Endodermal cell (in vitro differentiated cells): ENCODE measurements around the gene C7orf25. TPM values are rescaled to one million over a fixed set of nuclear protein-coding genes. Genes with fewer than 3 reads are reported as not detected.
A peak's percentile ranks its signal among the peaks of the same experiment; 100 is the strongest.

Source experiments
- DNase-seq: peaks from one replicate; pipeline ENCODE4 v3.0.0-alpha.2; 2017
- H3K27ac ChIP-seq: 2 replicates; pipeline ENCODE4 v1.5.1; 2013; ENCODE audit warnings: mild to moderate bottlenecking, low read depth, low read length, moderate library complexity
- H3K27me3 ChIP-seq: 2 replicates; pipeline ENCODE4 v1.6.1; 2013; ENCODE audit warnings: mild to moderate bottlenecking, low read length, moderate library complexity; ENCODE audit not compliant: insufficient read depth, control insufficient read depth, poor library complexity, severe bottlenecking
- H3K36me3 ChIP-seq: 2 replicates; pipeline ENCODE4 v1.7.0; 2013; ENCODE audit warnings: mild to moderate bottlenecking, low read length, moderate library complexity; ENCODE audit not compliant: control insufficient read depth, insufficient read depth
- H3K4me1 ChIP-seq: one replicate; pipeline ENCODE4 v1.7.0; 2013; ENCODE audit warnings: low read length; ENCODE audit not compliant: control insufficient read depth, insufficient read depth
- H3K4me3 ChIP-seq: 2 replicates; pipeline ENCODE4 v1.5.1; 2013; ENCODE audit warnings: mild to moderate bottlenecking, low read length, moderate library complexity
- H3K9ac ChIP-seq: 2 replicates; pipeline ENCODE4 v1.6.1; 2013; ENCODE audit warnings: mild to moderate bottlenecking, low read length, moderate library complexity; ENCODE audit not compliant: poor library complexity, severe bottlenecking; ENCODE audit errors: extremely low read depth
- H3K9me3 ChIP-seq: 2 replicates; pipeline ENCODE4 v1.6.1; 2013; ENCODE audit warnings: mild to moderate bottlenecking, low read length, moderate library complexity; ENCODE audit not compliant: control insufficient read depth
- H3K27ac Mint-ChIP-seq: 2 replicates; pipeline ENCODE4 v1.8.0; 2020; ENCODE audit warnings: mixed read lengths
- H3K27me3 Mint-ChIP-seq: 2 replicates; pipeline ENCODE4 v1.8.0; 2021; ENCODE audit warnings: mild to moderate bottlenecking, mixed read lengths; ENCODE audit not compliant: insufficient read depth
- H3K36me3 Mint-ChIP-seq: 2 replicates; pipeline ENCODE4 v1.8.0; 2020; ENCODE audit warnings: low read depth, mixed read lengths
- H3K4me1 Mint-ChIP-seq: 2 replicates; pipeline ENCODE4 v1.8.0; 2020; ENCODE audit warnings: mixed read lengths
- H3K4me3 Mint-ChIP-seq: 2 replicates; pipeline ENCODE4 v1.8.0; 2020; ENCODE audit warnings: mild to moderate bottlenecking, moderate library complexity, mixed read lengths
- H3K9me3 Mint-ChIP-seq: 2 replicates; pipeline ENCODE4 v1.8.0; 2020; ENCODE audit warnings: mild to moderate bottlenecking, mixed read lengths
- CTCF ChIP-seq: fragments of 200-600 bp; sonication (generic); conservative IDR thresholded peaks from 2 replicates; pipeline ENCODE4 v1.5.0; 2021; ENCODE audit warnings: antibody characterized with exemption, mild to moderate bottlenecking
- WGBS, 2 experiments: methylation state at CpG; one replicate each; pipeline versions ENCODE4 v1.1.5 to v1.1.7; 2013; ENCODE audit warnings: missing lambda C conversion rate in 2 of 2, mixed read lengths in 1 of 2; ENCODE audit not compliant: insufficient coverage in 1 of 2, insufficient read length in 1 of 2; 5-methylcytosine and 5-hydroxymethylcytosine counted together
- total RNA-seq, 2 donors: library from RNA; stranded (reverse); fragmentation: NEBNext Ultra II Directional in 1 of 2; extraction: Animal tissue kit (Norgen Biotek cat#: 25700) in 1 of 2; gene quantifications; 2 replicates in 1 of 2; 3 replicates in 1 of 2; pipeline ENCODE4 v1.2.1, GENCODE V29; 2021

C7orf25 gene
- total RNA-seq, 2 donors from 2014 or later, result 3.2 to 4.8 TPM

GRCh38 chr7:42959549-42959948, 47.7 kb upstream of the C7orf25 start:
- peaks cover 73% of the 10 kb centered on the region for H3K9me3 Mint-ChIP-seq
- Histone ChIP-seq H3K4me1 (peaks cover 9% of the 10 kb centered on the region), H3K27me3 (no peaks in the 10 kb centered on the region), H3K36me3 (no peaks in the 10 kb centered on the region), H3K9ac (no peak overlapping the region), H3K9me3 (peaks cover 78% of the 10 kb centered on the region), H3K27ac (no peak overlapping the region), H3K4me3 (peak overlapping the region; percentile 72)
- no peak overlapping the region for H3K27ac Mint-ChIP-seq
- H3K4me1 Mint-ChIP-seq, result peaks cover 15% of the 10 kb centered on the region
- peaks cover 30% of the 10 kb centered on the region for H3K36me3 Mint-ChIP-seq
- DNase-seq, result no peak
- H3K4me3 Mint-ChIP-seq, result no peak overlapping the region
- H3K27me3 Mint-ChIP-seq, result no peaks in the 10 kb centered on the region
- TF ChIP-seq CTCF, result no peak
- 96% methylated on average over 2 of the region's 2 CpGs; no CpG with 5 or more reads in 1 of the 2 experiments for WGBS, 2 experiments

GRCh38 chr7:42956062-42956461, 44.2 kb upstream of the C7orf25 start:
- H3K4me3 ChIP-seq, result peak overlapping the region; percentile 70
- H3K4me1 ChIP-seq, result peaks cover 6% of the 10 kb centered on the region
- no peak for TF ChIP-seq CTCF
- H3K9ac ChIP-seq, result no peak overlapping the region
- no peak overlapping the region for H3K27ac ChIP-seq
- no peak for DNase-seq
- Mint-ChIP-seq H3K9me3 (peaks cover 57% of the 10 kb centered on the region), H3K36me3 (peaks cover 25% of the 10 kb centered on the region), H3K27me3 (no peaks in the 10 kb centered on the region), H3K27ac (no peak overlapping the region), H3K4me3 (no peak overlapping the region), H3K4me1 (peaks cover 6% of the 10 kb centered on the region)
- peaks cover 83% of the 10 kb centered on the region for H3K9me3 ChIP-seq
- H3K36me3 ChIP-seq, result no peaks in the 10 kb centered on the region
- H3K27me3 ChIP-seq, result no peaks in the 10 kb centered on the region

- no peak overlapping the region for H3K4me3 ChIP-seq
- Mint-ChIP-seq H3K27ac (no peak overlapping the region), H3K36me3 (peaks cover 16% of the 10 kb centered on the region), H3K4me3 (no peak overlapping the region), H3K27me3 (no peaks in the 10 kb centered on the region), H3K4me1 (peaks cover 6% of the 10 kb centered on the region), H3K9me3 (peaks cover 54% of the 10 kb centered on the region)
- H3K36me3 ChIP-seq, result peaks cover 4% of the 10 kb centered on the region
- H3K4me1 ChIP-seq, result peaks cover 6% of the 10 kb centered on the region
- H3K9ac ChIP-seq, result no peak overlapping the region
- peaks cover 83% of the 10 kb centered on the region for H3K9me3 ChIP-seq
- no peaks in the 10 kb centered on the region for H3K27me3 ChIP-seq
- TF ChIP-seq CTCF, result no peak
- no peak overlapping the region for H3K27ac ChIP-seq
- DNase-seq, result no peak
- 68 to 100% methylated on average over 2 to 4 of the region's 4 CpGs for WGBS, 2 experiments
Observed at GRCh38 chr7:42953994-42954393, 42.1 kb upstream of the C7orf25 start.
